Measurements from ENCODE around the gene DHRS3. TPM values are rescaled to one million over a fixed set of nuclear protein-coding genes. Genes with fewer than 3 reads are reported as not detected.

DHRS3 gene
- total and polyA plus RNA-seq, 12 donors, result 39.9 to 93.5 (median 63.7) TPM

DNA sequence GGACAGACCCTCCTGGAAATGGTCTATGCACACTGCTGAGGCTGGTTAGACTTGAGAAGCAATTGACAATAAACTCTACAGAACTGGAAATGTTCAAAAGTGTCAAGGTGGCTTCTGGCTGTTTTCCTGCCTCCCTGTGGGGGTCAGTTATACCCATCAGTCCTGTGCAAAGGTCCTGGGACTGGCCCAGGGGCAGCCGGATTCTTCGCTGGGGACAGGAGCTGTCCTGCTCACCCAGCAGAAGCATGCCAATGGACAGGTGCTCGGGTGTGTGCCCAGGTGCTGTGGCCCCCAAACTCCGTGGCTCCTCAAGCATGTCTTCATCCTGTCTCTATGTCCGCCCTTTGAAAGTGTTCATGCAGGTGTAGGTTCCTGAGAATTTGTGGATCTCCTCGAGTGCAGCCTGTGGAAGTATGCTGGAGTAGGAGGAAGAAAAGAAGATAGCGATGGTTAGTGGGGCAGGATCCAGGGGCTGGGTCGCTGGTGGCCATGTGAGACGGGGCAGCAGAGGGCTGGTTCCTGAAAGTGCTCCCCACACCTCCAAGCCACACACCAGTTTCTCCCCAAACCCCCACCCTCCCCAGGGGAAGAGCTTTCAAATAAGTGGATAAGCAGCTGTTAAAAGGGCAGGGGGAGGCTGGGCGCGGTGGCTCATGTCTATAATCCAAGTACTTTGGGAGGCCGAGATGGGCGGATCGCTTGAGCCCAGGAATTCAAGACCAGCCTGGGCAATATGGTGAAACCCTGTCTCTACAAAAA lies 49.8 kb downstream of the DHRS3 start:
- ATAC-seq (no peak), DNase-seq (no peak)
- intact Hi-C loops (cut with DNase I), result no loop called here
- Histone ChIP-seq H3K4me3 (no peak overlapping the region), H3K4me1 (peaks cover 3 to 37% (median 21%) of the 10 kb centered on the region in 9 donors), H3K9me3 (peaks cover 0 to 18% (median 4%) of the 10 kb centered on the region in 11 donors), H3K36me3 (peaks cover 0 to 72% (median 39%) of the 10 kb centered on the region in 9 donors), H3K27me3 (no peaks in the 10 kb centered on the region), H3K27ac (peak overlapping the region in 1 of 10 donors; percentile 45)
- WGBS, 2 donors, result 95% methylated on average over 14 of the region's 14 CpGs
- TF ChIP-seq, protein P1, sequence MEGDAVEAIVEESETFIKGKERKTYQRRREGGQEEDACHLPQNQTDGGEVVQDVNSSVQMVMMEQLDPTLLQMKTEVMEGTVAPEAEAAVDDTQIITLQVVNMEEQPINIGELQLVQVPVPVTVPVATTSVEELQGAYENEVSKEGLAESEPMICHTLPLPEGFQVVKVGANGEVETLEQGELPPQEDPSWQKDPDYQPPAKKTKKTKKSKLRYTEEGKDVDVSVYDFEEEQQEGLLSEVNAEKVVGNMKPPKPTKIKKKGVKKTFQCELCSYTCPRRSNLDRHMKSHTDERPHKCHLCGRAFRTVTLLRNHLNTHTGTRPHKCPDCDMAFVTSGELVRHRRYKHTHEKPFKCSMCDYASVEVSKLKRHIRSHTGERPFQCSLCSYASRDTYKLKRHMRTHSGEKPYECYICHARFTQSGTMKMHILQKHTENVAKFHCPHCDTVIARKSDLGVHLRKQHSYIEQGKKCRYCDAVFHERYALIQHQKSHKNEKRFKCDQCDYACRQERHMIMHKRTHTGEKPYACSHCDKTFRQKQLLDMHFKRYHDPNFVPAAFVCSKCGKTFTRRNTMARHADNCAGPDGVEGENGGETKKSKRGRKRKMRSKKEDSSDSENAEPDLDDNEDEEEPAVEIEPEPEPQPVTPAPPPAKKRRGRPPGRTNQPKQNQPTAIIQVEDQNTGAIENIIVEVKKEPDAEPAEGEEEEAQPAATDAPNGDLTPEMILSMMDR (IDR thresholded peaks at IDR 0.05), result no peak

GRCh38 chr1:12567288-12567819 lies 50.7 kb downstream of the DHRS3 start:
- Histone ChIP-seq H3K4me3 (no peak overlapping the region), H3K27me3 (no peaks in the 10 kb centered on the region), H3K9me3 (peaks cover 0 to 26% (median 12%) of the 10 kb centered on the region in 11 donors), H3K27ac (peak overlapping the region in 3 of 10 donors; percentile 16 to 46 (median 45)), H3K36me3 (peaks cover 0 to 64% (median 35%) of the 10 kb centered on the region in 9 donors), H3K4me1 (peaks cover 3 to 28% (median 17%) of the 10 kb centered on the region in 9 donors)
- DNase-seq, result no peak
- ATAC-seq, result peak in 2 of 8 donors; percentile 7 to 10
- 86 to 91% methylated on average over 9 of the region's 9 CpGs for WGBS, 2 donors
- intact Hi-C loops (cut with DNase I), result no loop called here
- TF ChIP-seq, protein P1 (IDR thresholded peaks at IDR 0.05), result no peak

DNA sequence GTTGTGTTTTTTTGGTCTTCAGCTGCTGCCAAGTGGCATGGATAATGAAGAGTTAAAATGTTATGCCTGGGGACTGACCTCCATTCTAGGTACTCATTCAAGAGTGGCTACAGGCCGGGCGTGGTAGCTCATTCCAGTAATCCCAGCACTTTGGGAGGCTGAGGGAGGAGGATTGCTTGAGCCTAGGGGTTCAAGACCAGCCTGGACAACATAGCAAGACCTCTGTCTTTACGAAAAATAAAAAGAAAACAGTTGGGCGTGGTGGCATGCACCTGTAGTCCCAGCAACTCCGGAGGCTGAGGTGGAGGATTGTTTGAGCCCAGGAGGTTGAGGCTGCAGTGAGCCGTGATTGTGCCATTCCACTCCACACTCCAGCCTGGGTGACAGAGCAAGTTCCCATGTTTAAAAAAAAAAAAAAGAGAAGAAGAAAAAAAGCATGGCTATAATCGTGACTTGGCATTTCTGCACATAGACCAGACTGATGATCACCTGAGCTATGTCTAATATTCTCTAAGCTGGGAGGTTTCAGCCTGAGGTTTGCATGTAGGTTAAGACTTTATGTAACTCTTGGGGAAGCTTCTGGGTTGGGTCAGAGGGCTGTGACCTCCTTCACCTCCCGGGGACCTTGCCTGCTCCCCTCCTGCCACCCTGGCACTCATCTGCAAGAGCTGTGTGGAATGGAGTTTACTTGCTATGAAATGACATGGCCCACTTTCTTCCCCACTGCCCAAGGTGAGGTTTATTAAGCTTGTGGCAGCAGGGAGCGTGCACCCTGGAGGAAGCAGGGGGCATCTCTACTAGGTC lies 51.3 kb downstream of the DHRS3 start:
- Histone ChIP-seq H3K36me3 (peaks cover 0 to 57% (median 28%) of the 10 kb centered on the region in 9 donors), H3K9me3 (peaks cover 0 to 30% (median 12%) of the 10 kb centered on the region in 11 donors), H3K4me3 (no peak overlapping the region), H3K27me3 (no peaks in the 10 kb centered on the region), H3K4me1 (peaks cover 3 to 26% (median 17%) of the 10 kb centered on the region in 9 donors), H3K27ac (peak overlapping the region in 5 of 10 donors; percentile 13 to 69 (median 45))
- TF ChIP-seq, protein P1 (IDR thresholded peaks at IDR 0.05), result no peak
- no peak for ATAC-seq
- 74 to 82% methylated on average over 9 of the region's 9 CpGs for WGBS, 2 donors
- intact Hi-C loops (cut with DNase I), result no loop called here
- no peak for DNase-seq

DNA sequence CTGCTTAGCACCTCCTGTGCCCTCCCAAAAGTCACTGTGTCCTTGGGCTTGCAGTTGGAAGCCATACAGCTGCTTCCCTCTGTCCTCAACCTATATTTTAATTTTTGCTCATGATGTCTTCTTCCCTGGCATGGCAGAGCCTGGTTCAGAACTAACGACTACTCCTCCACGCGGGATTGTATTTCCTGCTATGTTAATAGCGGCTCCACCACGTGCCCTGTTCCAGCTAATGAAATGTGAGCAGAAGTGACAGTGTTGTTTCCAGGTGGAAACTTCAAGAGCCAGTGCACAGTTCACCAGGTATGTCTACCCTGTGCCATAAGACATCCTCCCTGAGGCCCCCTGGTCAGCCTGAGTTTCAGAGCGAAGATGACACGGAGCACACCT lies 52.1 kb downstream of the DHRS3 start:
- TF ChIP-seq, protein P1 (IDR thresholded peaks at IDR 0.05), result no peak
- Histone ChIP-seq H3K4me1 (peaks cover 3 to 26% (median 17%) of the 10 kb centered on the region in 9 donors), H3K27me3 (no peaks in the 10 kb centered on the region), H3K4me3 (no peak overlapping the region), H3K27ac (peak overlapping the region in 8 of 10 donors; percentile 13 to 77 (median 54)), H3K9me3 (peaks cover 0 to 30% (median 12%) of the 10 kb centered on the region in 11 donors), H3K36me3 (peaks cover 0 to 50% (median 22%) of the 10 kb centered on the region in 9 donors)
- intact Hi-C loops (cut with DNase I), result no loop called here
- ATAC-seq (peak in 6 of 8 donors; percentile 5 to 40 (median 26)), DNase-seq (no peak)
- 76 to 80% methylated on average over 7 of the region's 7 CpGs for WGBS, 2 donors
